ENCODE data around the gene EHBP1L1.

- TF ChIP-seq CTCF (IDR thresholded peaks at IDR 0.05), result no peak
- TF ChIP-seq EZH2 (IDR thresholded peaks at IDR 0.05), result no peak
Observed at GRCh38 chr11:65562788-65563187, 13.1 kb upstream of the EHBP1L1 start.

Measured in neural progenitor cell (in vitro differentiated cells).